RWPE2 (cell line): ENCODE measurements around the gene FRMPD1.

Experiments
- ATAC-seq: fragments of 200-7000 bp; cut with Tn5 transposase; 3 replicates; pipeline ENCODE4 v1.9.1; 2021; ENCODE audit warnings: low read depth
- DNase-seq: peaks from one replicate; pipeline ENCODE4 v3.0.0-alpha.2; 2020; ENCODE audit warnings: low spot score
- H3K27ac ChIP-seq: fragments of 450-650 bp; 2 replicates; pipeline ENCODE4 v1.5.1; 2017; ENCODE audit warnings: mild to moderate bottlenecking; ENCODE audit not compliant: poor library complexity, severe bottlenecking
- H3K27me3 ChIP-seq: fragments of 250-450 bp; sonication (Bioruptor Pico); 2 replicates; pipeline ENCODE4 v1.5.1; 2021; ENCODE audit warnings: mild to moderate bottlenecking, moderate library complexity; ENCODE audit not compliant: insufficient read depth, poor library complexity, severe bottlenecking
- H3K36me3 ChIP-seq: fragments of 250-450 bp; sonication (Bioruptor Pico); 2 replicates; pipeline ENCODE4 v1.5.1; 2020; ENCODE audit warnings: low read depth, mild to moderate bottlenecking, moderate library complexity
- H3K4me1 ChIP-seq: fragments of 250-450 bp; sonication (Bioruptor Pico); 2 replicates; pipeline ENCODE4 v1.5.1; 2021; ENCODE audit warnings: mild to moderate bottlenecking, moderate library complexity; ENCODE audit not compliant: insufficient read depth, poor library complexity, severe bottlenecking
- H3K4me3 ChIP-seq: fragments of 250-450 bp; sonication (Bioruptor Pico); 2 replicates; pipeline ENCODE4 v1.5.1; 2021; ENCODE audit warnings: mild to moderate bottlenecking, moderate library complexity; ENCODE audit not compliant: severe bottlenecking
- H3K9me3 ChIP-seq: fragments of 250-450 bp; sonication (Bioruptor Pico); 2 replicates; pipeline ENCODE4 v1.5.1; 2021; ENCODE audit warnings: mild to moderate bottlenecking, moderate library complexity; ENCODE audit not compliant: severe bottlenecking
- CTCF ChIP-seq: fragments of 450-650 bp; IDR thresholded peaks from one replicate; pipeline ENCODE4 v1.5.1; 2017; ENCODE audit warnings: mild to moderate bottlenecking, moderate library complexity; ENCODE audit not compliant: poor library complexity, severe bottlenecking

FRMPD1 gene

DNA sequence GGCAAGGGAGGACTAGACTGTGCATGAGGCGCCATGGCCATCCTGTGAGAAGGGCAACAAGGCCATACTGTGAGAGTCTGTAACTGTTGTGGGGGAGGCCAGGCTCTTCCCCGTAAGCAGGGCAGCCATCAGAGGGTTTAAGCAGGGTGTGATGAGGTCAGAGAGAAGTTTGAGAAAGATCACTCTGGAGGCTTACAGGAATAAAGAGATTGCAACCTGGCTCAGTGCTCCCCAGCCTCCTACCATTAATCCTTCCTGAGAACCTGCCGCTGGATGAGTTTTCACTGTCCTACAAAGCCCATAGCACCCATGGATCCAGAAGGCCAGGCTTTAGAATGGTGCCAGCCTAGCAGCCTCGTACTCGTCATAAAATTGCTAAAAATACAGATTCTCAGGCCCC, 88.5 kb downstream of the FRMPD1 start:
- H3K27me3 ChIP-seq: no peaks in the 10 kb centered on the region
- ATAC-seq: no peak
- H3K9me3 ChIP-seq: no peaks in the 10 kb centered on the region
- no peaks in the 10 kb centered on the region for H3K36me3 ChIP-seq
- no peak overlapping the region for H3K27ac ChIP-seq
- H3K4me3 ChIP-seq: no peak overlapping the region
- DNase-seq: no peak
- H3K4me1 ChIP-seq: no peaks in the 10 kb centered on the region
- TF ChIP-seq CTCF: no peak

DNA sequence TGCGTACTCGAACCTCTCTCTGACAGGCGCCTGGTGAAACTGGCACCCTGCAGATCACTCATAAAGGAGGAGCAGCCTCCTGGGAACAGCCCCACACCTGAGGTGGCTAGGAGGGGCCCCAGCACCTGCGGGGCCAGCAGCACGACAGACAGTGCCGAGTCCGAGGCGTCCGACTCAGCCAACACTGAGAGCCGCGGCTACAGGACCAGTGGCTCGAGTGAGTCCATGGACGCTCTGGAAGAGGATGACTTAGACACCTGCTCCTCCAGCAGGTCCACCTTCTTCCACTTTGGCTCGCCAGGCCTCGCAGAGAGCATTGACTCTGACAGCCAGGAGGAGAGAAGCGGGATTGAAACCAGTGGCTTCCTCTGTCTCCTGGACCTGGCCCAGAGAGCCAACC, 89.4 kb downstream of the FRMPD1 start:
- H3K36me3 ChIP-seq: no peaks in the 10 kb centered on the region
- no peak overlapping the region for H3K27ac ChIP-seq
- no peaks in the 10 kb centered on the region for H3K27me3 ChIP-seq
- no peak overlapping the region for H3K4me3 ChIP-seq
- H3K4me1 ChIP-seq: no peaks in the 10 kb centered on the region
- DNase-seq: no peak
- no peak for ATAC-seq
- no peak for TF ChIP-seq CTCF
- no peaks in the 10 kb centered on the region for H3K9me3 ChIP-seq

DNA sequence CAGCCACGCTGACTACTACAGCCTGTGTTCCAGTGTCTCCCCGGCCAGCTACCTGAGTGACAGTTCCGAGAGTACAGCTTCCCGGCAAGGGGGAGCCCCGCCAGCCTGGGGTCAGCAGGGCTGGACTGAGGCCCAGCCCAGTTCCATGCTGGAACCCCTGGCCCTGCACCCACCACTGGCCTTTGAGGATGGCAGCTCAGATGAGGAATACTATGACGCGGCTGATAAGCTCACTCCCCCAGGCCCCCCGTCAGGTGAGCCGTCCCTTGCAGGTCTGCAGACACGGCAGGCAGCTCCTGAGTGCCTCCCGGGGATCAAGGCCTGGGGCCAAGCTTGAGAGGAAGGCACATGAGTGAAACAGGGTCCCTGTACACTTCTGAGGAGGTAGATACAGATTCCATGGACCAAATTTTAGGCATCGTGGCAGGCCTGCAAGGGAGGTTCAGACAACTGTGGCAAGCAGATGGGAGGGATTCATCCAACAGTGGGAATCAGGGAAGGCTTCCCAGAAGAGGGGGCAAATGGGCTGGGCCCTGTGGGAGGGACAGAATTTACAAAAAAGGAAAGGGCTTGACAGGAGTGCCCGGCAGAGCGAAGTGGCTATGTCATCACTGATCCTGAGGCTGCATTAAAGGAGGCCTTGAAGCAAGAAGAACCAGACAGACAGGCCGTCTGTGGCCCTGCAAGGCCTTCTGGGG, 90.0 kb downstream of the FRMPD1 start:
- H3K36me3 ChIP-seq: no peaks in the 10 kb centered on the region
- H3K4me3 ChIP-seq: no peak overlapping the region
- no peak overlapping the region for H3K27ac ChIP-seq
- ATAC-seq (no peak), DNase-seq (no peak)
- H3K4me1 ChIP-seq: no peaks in the 10 kb centered on the region
- TF ChIP-seq CTCF: no peak
- H3K27me3 ChIP-seq: no peaks in the 10 kb centered on the region
- no peaks in the 10 kb centered on the region for H3K9me3 ChIP-seq

GRCh38 chr9:37745970-37746369, 95.2 kb downstream of the FRMPD1 start:
- H3K27me3 ChIP-seq: no peaks in the 10 kb centered on the region
- no peak overlapping the region for H3K27ac ChIP-seq
- no peaks in the 10 kb centered on the region for H3K36me3 ChIP-seq
- ATAC-seq: no peak
- no peak for TF ChIP-seq CTCF
- H3K9me3 ChIP-seq: no peaks in the 10 kb centered on the region
- H3K4me1 ChIP-seq: no peaks in the 10 kb centered on the region
- no peak overlapping the region for H3K4me3 ChIP-seq
- no peak for DNase-seq

- TF ChIP-seq CTCF: no peak
- no peak overlapping the region for H3K4me3 ChIP-seq
- no peaks in the 10 kb centered on the region for H3K4me1 ChIP-seq
- no peaks in the 10 kb centered on the region for H3K27me3 ChIP-seq
- H3K9me3 ChIP-seq: no peaks in the 10 kb centered on the region
- H3K27ac ChIP-seq: no peak overlapping the region
- no peaks in the 10 kb centered on the region for H3K36me3 ChIP-seq
- ATAC-seq: no peak
- DNase-seq: no peak
These were observed 95.9 kb downstream of the FRMPD1 start for GRCh38 chr9:37746448-37747270.
